ENCODE data around the gene KRABD2.

- TF ChIP-seq TCF12 (IDR thresholded peaks at IDR 0.05; ENCODE audit: low read depth) = no peak
- no peak for TF ChIP-seq FOXM1 (IDR thresholded peaks at IDR 0.05; ENCODE audit: borderline replicate concordance, low read depth)
Measured at GRCh38 chr17:8332688-8333087, 43.8 kb downstream of the KRABD2 start.

Data from Ishikawa (cell line).